Heart left ventricle (tissue), 13 donors: ENCODE data around the gene ADM2.

Experiments used
- POLR2A ChIP-seq, 2 donors: fragments of 450-650 bp; IDR thresholded peaks; one replicate each; pipeline ENCODE4 v1.6.1; 2017; ENCODE audit warnings: antibody characterized with exemption in 2 of 2, mild to moderate bottlenecking in 2 of 2, moderate library complexity in 2 of 2
- TF ChIP-seq, protein P1 (sequence below), 12 donors: fragments of 200-600 bp; sonication (generic) in 4 of 12; IDR thresholded peaks; one replicate each; pipeline versions ENCODE4 v1.5.0 to v1.8.0; 2018 to 2022; ENCODE audit warnings: antibody characterized with exemption in 12 of 12, mild to moderate bottlenecking in 5 of 12
- donor health status: ischemic (EF 13 %, LVEDD 7.1; RV severe dilation, severe dysfunction).
- donor health status: DM: no; HTN: yes; CAD: no.
- donor health status: DM: no; HTN: no; CAD: no.
- donor health status: ischemic (EF 25% LVEDD 6.9; RV normal size, moderate dysfunction).
- donor health status: ischemic (EF 25% LVEDD 5.7; RV mildly dilated, moderate dysfunction).
- donor health status: ischemic (EF 35%, LVEDD 5.7; RV mildly dilated, moderate dysfunction).
- donor health status: nonischemic (EF 11% LVEDD 7.7; RV severe dilation, severe dysfunction).
- donor health status: DM: yes; HTN: yes; CAD: no.
- donor health status: PGD.
- donor health status: ischemic (EF 29% LVEDD 5.4; RV normal size, mild dysfunction).
- donor health status: nonischemic (EF 23%, LVEDD 6.1; RV moderate dilation, normal function).

DNA sequence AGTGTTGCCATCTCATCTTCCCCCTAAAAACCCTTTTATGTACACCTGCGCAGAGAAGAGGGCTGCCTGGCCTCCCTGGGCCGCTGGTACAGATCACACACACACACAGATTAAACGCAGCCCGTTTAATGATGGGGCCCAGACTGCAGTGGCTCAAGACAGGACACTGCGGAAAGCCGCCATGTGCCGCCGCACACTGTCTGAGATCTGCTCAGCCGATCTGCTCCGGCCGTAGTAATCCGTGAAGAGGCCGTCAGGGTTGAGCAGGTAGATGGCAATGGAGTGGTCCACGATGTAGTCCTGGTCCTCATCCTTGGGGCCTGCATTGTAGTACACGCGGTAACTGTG lies 42.1 kb downstream of the ADM2 start:
- TF ChIP-seq, protein P1, sequence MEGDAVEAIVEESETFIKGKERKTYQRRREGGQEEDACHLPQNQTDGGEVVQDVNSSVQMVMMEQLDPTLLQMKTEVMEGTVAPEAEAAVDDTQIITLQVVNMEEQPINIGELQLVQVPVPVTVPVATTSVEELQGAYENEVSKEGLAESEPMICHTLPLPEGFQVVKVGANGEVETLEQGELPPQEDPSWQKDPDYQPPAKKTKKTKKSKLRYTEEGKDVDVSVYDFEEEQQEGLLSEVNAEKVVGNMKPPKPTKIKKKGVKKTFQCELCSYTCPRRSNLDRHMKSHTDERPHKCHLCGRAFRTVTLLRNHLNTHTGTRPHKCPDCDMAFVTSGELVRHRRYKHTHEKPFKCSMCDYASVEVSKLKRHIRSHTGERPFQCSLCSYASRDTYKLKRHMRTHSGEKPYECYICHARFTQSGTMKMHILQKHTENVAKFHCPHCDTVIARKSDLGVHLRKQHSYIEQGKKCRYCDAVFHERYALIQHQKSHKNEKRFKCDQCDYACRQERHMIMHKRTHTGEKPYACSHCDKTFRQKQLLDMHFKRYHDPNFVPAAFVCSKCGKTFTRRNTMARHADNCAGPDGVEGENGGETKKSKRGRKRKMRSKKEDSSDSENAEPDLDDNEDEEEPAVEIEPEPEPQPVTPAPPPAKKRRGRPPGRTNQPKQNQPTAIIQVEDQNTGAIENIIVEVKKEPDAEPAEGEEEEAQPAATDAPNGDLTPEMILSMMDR (IDR thresholded peaks at IDR 0.05), result no peak
- no peak for TF ChIP-seq POLR2A (IDR thresholded peaks at IDR 0.05)
